Suppressor macrophage treated with lipopolysaccharide for 4 hours (primary cell): Measurements from ENCODE around the gene MEOX2.

Experiments used
- DNase-seq: peaks from one replicate; pipeline ENCODE4 v3.0.0-alpha.2; 2020

Gene MEOX2

GRCh38 chr7:15686295-15686956 is at the start of gene MEOX2:
TSS of gene MEOX2 (minus strand) at chr7:15686683. CDS start at chr7:15686402, 281 bp downstream.
- no peak for DNase-seq

- DNase-seq = no peak
Measured at GRCh38 chr7:15729746-15730145, 43.3 kb upstream of the MEOX2 start.

- DNase-seq = no peak
Measured at GRCh38 chr7:15725051-15725450, 38.6 kb upstream of the MEOX2 start.

- DNase-seq = no peak
Measured at GRCh38 chr7:15723841-15724240, 37.4 kb upstream of the MEOX2 start.

- peak; percentile 47 for DNase-seq
Measured at GRCh38 chr7:15720849-15721471, 34.5 kb upstream of the MEOX2 start.

GRCh38 chr7:15719311-15719710 is 32.8 kb upstream of the MEOX2 start:
- no peak for DNase-seq

- DNase-seq = no peak
Measured at GRCh38 chr7:15715435-15715834, 29.0 kb upstream of the MEOX2 start.

GRCh38 chr7:15709978-15710377 is 23.5 kb upstream of the MEOX2 start:
- peak; percentile 2 for DNase-seq

GRCh38 chr7:15707570-15707969 is 21.1 kb upstream of the MEOX2 start:
- no peak for DNase-seq

GRCh38 chr7:15703732-15704131 is 17.2 kb upstream of the MEOX2 start:
- DNase-seq = no peak

- DNase-seq = no peak
Measured at GRCh38 chr7:15692501-15693020, 6.1 kb upstream of the MEOX2 start.

- no peak for DNase-seq
Measured at GRCh38 chr7:15688911-15689310, 2.4 kb upstream of the MEOX2 start.

- DNase-seq = no peak
Measured at GRCh38 chr7:15688279-15688626, 1.8 kb upstream of the MEOX2 start.

- DNase-seq = no peak
Measured at GRCh38 chr7:15687546-15688278, 1.2 kb upstream of the MEOX2 start.

- DNase-seq = no peak
Measured at GRCh38 chr7:15686957-15687545, 568 bp upstream of the MEOX2 start.

- DNase-seq = no peak
Measured at GRCh38 chr7:15685358-15686294, 857 bp downstream of the MEOX2 start.

GRCh38 chr7:15684871-15685270 is 1.6 kb downstream of the MEOX2 start:
- no peak for DNase-seq

- no peak for DNase-seq
Measured at GRCh38 chr7:15684111-15684800, 2.2 kb downstream of the MEOX2 start.

GRCh38 chr7:15682751-15683245 is 3.7 kb downstream of the MEOX2 start:
- DNase-seq = no peak

GRCh38 chr7:15682111-15682510 is 4.4 kb downstream of the MEOX2 start:
- DNase-seq = no peak

- DNase-seq = no peak
Measured at GRCh38 chr7:15681631-15682030, 4.9 kb downstream of the MEOX2 start.

- DNase-seq = no peak
Measured at GRCh38 chr7:15681186-15681585, 5.3 kb downstream of the MEOX2 start.
